Suprapubic skin (tissue), 4 donors: ENCODE data around the gene EPB41L2. TPM values are rescaled to one million over a fixed set of nuclear protein-coding genes. Genes with fewer than 3 reads are reported as not detected.

ENCODE experiments used
- DNase-seq, 2 donors: peaks; one replicate each; pipeline ENCODE4 v3.0.0-alpha.2; 2019; ENCODE audit warnings: low spot score in 2 of 2
- H3K27ac ChIP-seq: fragments of 200-600 bp; sonication (generic); one replicate; pipeline ENCODE4 v1.5.1; 2019
- H3K27me3 ChIP-seq: fragments of 200-600 bp; sonication (generic); one replicate; pipeline ENCODE4 v1.5.1; 2019
- H3K36me3 ChIP-seq: fragments of 200-600 bp; sonication (generic); one replicate; pipeline ENCODE4 v1.5.1; 2019
- H3K4me1 ChIP-seq: fragments of 200-600 bp; sonication (generic); one replicate; pipeline ENCODE4 v1.5.1; 2019
- H3K4me3 ChIP-seq: fragments of 200-600 bp; sonication (generic); one replicate; pipeline ENCODE4 v1.5.1; 2019; ENCODE audit warnings: mild to moderate bottlenecking
- H3K9me3 ChIP-seq: fragments of 200-600 bp; sonication (generic); one replicate; pipeline ENCODE4 v1.5.1; 2019
- EP300 ChIP-seq: sonication (generic); formaldehyde crosslinking; IDR thresholded peaks from one replicate; pipeline ENCODE4 v1.6.1; 2017; ENCODE audit warnings: antibody characterized with exemption
- POLR2A ChIP-seq, 2 donors: fragments of 450-650 bp; IDR thresholded peaks; one replicate each; pipeline ENCODE4 v1.6.1; 2017; ENCODE audit warnings: antibody characterized with exemption in 2 of 2, mild to moderate bottlenecking in 2 of 2, moderate library complexity in 2 of 2
- POLR2AphosphoS5 ChIP-seq, 3 donors: sonication (generic); formaldehyde crosslinking; IDR thresholded peaks; one replicate each; pipeline ENCODE4 v1.6.1; 2017; ENCODE audit warnings: antibody characterized with exemption in 3 of 3
- WGBS: methylation state at CpG from one replicate; pipeline ENCODE4 v1.1.5; 2018; 5-methylcytosine and 5-hydroxymethylcytosine counted together
- total RNA-seq, 4 donors: library from RNA; depleted of rRNA; stranded (reverse); fragments of >200 nt; gene quantifications; one replicate each; pipeline ENCODE4 v1.1.0, GENCODE V29; 2016
- TF ChIP-seq, protein P1 (sequence below), 2 donors: fragments of 200-600 bp in 1 of 2; fragments of 450-650 bp in 1 of 2; sonication (generic) in 1 of 2; IDR thresholded peaks; one replicate each; pipeline ENCODE4 v1.5.1; 2016 to 2019; ENCODE audit warnings: antibody characterized with exemption in 2 of 2, mild to moderate bottlenecking in 1 of 2, moderate library complexity in 1 of 2

The EPB41L2 gene
- total RNA-seq, 4 donors from 2014 or later, result 11.4 to 26.8 (median 15.4) TPM

DNA sequence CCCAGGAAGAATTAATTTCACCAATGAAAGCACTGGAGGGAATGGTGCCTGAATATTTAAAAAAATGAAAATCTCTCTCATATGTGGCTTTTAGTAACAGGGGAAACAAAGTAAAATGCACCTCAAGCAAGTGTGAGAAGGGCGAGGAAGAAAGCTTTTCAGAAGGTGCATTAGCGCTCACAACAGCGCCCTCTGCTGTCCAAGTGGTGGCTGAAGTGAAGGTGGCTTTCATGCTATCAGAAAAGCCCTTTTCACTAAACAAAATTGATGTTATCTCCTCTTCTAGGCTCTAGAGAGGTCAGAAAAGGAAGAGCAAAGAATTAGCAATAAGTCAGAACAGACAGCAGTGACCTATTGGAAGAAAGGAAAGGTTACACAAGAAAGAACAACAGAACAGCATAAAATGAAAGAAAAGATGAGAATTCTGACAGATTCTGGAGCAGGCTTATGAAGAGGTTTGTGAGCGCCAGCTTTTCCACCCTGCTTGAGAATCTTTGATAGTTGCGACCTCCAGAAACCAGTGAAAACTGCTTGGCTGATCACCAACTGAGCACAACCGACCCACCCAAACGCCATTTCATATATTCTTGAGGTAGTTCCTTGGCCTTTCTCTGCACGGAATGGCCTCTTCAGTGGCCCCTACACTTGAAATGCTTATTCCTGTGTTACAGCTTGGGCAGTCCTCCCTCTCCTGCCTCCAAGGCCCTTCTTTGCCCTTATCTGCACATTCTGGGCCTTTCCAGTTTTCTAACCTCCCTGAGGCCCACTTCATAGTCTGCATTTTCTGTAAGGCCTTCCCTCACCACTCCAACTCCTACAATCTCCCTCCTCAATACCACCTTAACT, 190.6 kb downstream of the EPB41L2 start:
- Histone ChIP-seq H3K4me3 (no peak overlapping the region), H3K36me3 (no peaks in the 10 kb centered on the region), H3K9me3 (no peaks in the 10 kb centered on the region), H3K4me1 (no peaks in the 10 kb centered on the region), H3K27me3 (no peaks in the 10 kb centered on the region), H3K27ac (no peak overlapping the region)
- DNase-seq, result peak; percentile 75 to 84
- WGBS, result 66% methylated on average over 8 of the region's 8 CpGs
- TF ChIP-seq POLR2AphosphoS5 (IDR thresholded peaks at IDR 0.05) (no peak), POLR2A (IDR thresholded peaks at IDR 0.05) (no peak), EP300 (no peak)
- TF ChIP-seq, protein P1, sequence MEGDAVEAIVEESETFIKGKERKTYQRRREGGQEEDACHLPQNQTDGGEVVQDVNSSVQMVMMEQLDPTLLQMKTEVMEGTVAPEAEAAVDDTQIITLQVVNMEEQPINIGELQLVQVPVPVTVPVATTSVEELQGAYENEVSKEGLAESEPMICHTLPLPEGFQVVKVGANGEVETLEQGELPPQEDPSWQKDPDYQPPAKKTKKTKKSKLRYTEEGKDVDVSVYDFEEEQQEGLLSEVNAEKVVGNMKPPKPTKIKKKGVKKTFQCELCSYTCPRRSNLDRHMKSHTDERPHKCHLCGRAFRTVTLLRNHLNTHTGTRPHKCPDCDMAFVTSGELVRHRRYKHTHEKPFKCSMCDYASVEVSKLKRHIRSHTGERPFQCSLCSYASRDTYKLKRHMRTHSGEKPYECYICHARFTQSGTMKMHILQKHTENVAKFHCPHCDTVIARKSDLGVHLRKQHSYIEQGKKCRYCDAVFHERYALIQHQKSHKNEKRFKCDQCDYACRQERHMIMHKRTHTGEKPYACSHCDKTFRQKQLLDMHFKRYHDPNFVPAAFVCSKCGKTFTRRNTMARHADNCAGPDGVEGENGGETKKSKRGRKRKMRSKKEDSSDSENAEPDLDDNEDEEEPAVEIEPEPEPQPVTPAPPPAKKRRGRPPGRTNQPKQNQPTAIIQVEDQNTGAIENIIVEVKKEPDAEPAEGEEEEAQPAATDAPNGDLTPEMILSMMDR (IDR thresholded peaks at IDR 0.05), result peak; percentile 44 to 79

DNA sequence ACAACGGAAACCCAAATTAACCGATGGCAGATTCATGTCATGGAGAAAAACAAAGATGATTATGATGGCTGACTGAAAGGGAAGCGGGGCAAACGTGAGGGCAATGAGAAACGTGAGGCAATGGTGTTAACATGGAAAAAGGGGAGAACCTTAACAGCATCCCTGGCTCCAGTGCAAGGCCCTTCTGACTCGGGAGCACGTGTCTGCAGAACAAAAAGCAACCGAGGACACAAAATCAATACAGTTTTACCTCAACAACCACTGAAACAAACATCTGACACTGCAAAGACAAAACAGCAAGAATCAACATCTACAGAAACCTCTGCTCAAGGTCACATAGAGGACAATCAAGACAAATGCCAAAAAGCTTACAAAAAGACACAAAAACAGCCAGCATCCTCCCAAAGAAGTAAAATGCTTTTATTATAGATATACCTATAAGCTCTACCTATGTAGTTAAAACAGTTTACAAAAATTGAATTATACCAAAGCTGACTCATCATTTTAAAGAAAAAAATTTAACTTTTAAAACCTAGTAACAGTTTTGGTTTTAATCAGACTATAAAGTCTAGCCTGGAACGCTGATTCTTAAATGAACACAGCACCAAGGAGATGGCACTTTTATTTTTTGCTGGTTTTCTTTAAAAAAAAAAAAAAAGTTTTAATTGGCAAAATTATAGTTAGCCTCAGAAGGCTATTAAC, 192.7 kb downstream of the EPB41L2 start:
- Histone ChIP-seq H3K36me3 (no peaks in the 10 kb centered on the region), H3K4me3 (no peak overlapping the region), H3K27ac (no peak overlapping the region), H3K9me3 (no peaks in the 10 kb centered on the region), H3K27me3 (no peaks in the 10 kb centered on the region), H3K4me1 (no peaks in the 10 kb centered on the region)
- TF ChIP-seq, protein P1 (IDR thresholded peaks at IDR 0.05), result no peak
- no peak for TF ChIP-seq EP300
- no peak for TF ChIP-seq POLR2AphosphoS5 (IDR thresholded peaks at IDR 0.05)
- TF ChIP-seq POLR2A (IDR thresholded peaks at IDR 0.05), result no peak
- 90% methylated on average over 9 of the region's 9 CpGs for WGBS
- DNase-seq, result no peak

DNA sequence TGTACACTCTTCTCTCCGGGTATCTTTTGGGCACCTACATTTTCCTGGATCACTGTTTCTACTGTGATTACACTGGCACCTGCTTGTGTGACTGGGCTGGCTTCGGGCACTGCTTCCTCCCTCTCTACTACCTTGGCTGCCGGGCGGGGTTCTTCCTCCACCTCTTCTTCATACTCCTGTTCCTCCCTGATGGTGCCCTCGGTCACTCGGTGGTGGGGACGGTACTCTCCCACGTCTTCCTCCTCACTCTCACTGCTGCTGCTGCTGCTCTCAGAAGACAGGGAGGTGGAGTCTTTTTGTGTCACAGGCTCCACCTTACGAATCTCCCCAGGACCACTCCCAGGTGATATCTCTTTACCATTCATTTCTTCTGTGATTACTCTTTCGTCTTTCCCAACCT, 193.4 kb downstream of the EPB41L2 start:
- Histone ChIP-seq H3K9me3 (no peaks in the 10 kb centered on the region), H3K4me3 (no peak overlapping the region), H3K27ac (no peak overlapping the region), H3K4me1 (no peaks in the 10 kb centered on the region), H3K36me3 (peaks cover 3% of the 10 kb centered on the region), H3K27me3 (no peaks in the 10 kb centered on the region)
- 91% methylated on average over 10 of the region's 10 CpGs for WGBS
- DNase-seq, result no peak
- TF ChIP-seq EP300 (no peak), POLR2AphosphoS5 (IDR thresholded peaks at IDR 0.05) (no peak), POLR2A (IDR thresholded peaks at IDR 0.05) (no peak)
- TF ChIP-seq, protein P1 (IDR thresholded peaks at IDR 0.05), result no peak

DNA sequence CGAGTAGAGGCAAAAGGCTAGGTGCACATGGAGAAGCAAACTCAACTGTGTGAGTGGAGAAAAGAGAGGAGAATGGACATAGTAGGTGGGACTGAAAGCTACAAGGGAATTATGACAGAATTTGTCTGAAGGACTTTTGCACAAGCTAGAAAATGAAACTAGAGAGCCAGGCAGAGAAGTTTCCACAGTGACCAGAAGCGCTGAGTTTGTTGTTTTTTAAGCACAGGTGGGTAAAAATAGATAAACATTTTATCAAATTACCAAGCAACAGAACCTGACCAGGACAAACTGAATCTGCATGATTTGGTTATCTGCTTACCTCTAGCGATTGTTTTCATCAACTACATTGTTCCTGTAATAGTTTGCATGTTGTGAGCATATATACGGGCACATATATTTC, 197.3 kb downstream of the EPB41L2 start:
- TF ChIP-seq POLR2AphosphoS5 (IDR thresholded peaks at IDR 0.05), result no peak
- no peak for TF ChIP-seq EP300
- TF ChIP-seq, protein P1 (IDR thresholded peaks at IDR 0.05), result no peak
- no peak for TF ChIP-seq POLR2A (IDR thresholded peaks at IDR 0.05)
- Histone ChIP-seq H3K27ac (no peak overlapping the region), H3K27me3 (no peaks in the 10 kb centered on the region), H3K4me1 (no peaks in the 10 kb centered on the region), H3K36me3 (peaks cover 13% of the 10 kb centered on the region), H3K4me3 (no peak overlapping the region), H3K9me3 (no peaks in the 10 kb centered on the region)
- DNase-seq, result no peak
- 94% methylated on average over 4 of the region's 4 CpGs for WGBS

DNA sequence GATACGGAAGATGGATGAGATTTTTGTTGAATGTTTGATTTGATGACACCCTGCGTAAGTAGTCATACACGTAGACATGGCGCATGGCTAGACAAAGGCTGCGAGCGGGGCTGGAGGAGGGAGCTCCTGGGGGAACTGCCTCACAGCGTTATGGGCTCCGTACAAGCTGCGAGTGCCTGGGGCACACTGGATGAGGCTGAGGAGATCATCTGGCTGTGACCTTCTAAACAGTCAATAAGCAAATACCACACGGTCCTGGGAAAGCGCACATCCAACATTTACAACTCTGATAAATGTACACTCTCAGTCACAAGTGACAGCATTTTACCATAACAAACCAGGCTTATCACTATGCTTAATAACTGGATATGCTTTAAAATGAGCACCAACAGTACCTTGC, 198.7 kb downstream of the EPB41L2 start:
- H3K4me3 ChIP-seq, result no peak overlapping the region
- TF ChIP-seq, protein P1 (IDR thresholded peaks at IDR 0.05), result no peak
- TF ChIP-seq EP300, result no peak
- no peak for TF ChIP-seq POLR2A (IDR thresholded peaks at IDR 0.05)
- TF ChIP-seq POLR2AphosphoS5 (IDR thresholded peaks at IDR 0.05), result no peak
- H3K27me3 ChIP-seq, result no peaks in the 10 kb centered on the region
- no peaks in the 10 kb centered on the region for H3K9me3 ChIP-seq
- WGBS, result 94% methylated on average over 11 of the region's 11 CpGs
- H3K4me1 ChIP-seq, result no peaks in the 10 kb centered on the region
- no peak overlapping the region for H3K27ac ChIP-seq
- H3K36me3 ChIP-seq, result peaks cover 13% of the 10 kb centered on the region
- no peak for DNase-seq
